Vagina (tissue), 2 donors: Measurements from ENCODE around the gene TGDS. TPM values are rescaled to one million over a fixed set of nuclear protein-coding genes. Genes with fewer than 3 reads are reported as not detected.

Experiments
- DNase-seq, 2 donors: peaks; one replicate each; pipeline ENCODE4 v3.0.0-alpha.2; 2017; ENCODE audit errors: extremely low spot score in 2 of 2
- H3K27ac ChIP-seq: fragments of 200-600 bp; sonication (generic); one replicate; pipeline ENCODE4 v1.5.1; 2019
- H3K27me3 ChIP-seq: fragments of 200-600 bp; sonication (generic); one replicate; pipeline ENCODE4 v1.5.1; 2019
- H3K36me3 ChIP-seq, 2 donors: fragments of 200-600 bp; sonication (generic); one replicate each; pipeline ENCODE4 v1.5.1; 2017 to 2019
- H3K4me1 ChIP-seq: fragments of 200-600 bp; sonication (generic); one replicate; pipeline ENCODE4 v1.5.1; 2019
- H3K4me3 ChIP-seq, 2 donors: fragments of 200-600 bp; sonication (generic); 1 replicate in 1 of 2; 2 replicates in 1 of 2; pipeline ENCODE4 v1.5.1; 2016 to 2019
- H3K9me3 ChIP-seq: fragments of 200-600 bp; sonication (generic); one replicate; pipeline ENCODE4 v1.5.1; 2019
- CTCF ChIP-seq, 3 experiments: fragments of 450-650 bp in 2 of 3; fragments of 200-600 bp in 1 of 3; sonication (generic) in 1 of 3; IDR thresholded peaks; one replicate each; pipeline ENCODE4 v1.5.1; 2017 to 2019; ENCODE audit warnings: antibody characterized with exemption in 3 of 3, mild to moderate bottlenecking in 2 of 3, moderate library complexity in 2 of 3
- POLR2A ChIP-seq, 2 donors: fragments of 450-650 bp; IDR thresholded peaks; one replicate each; pipeline ENCODE4 v1.6.1; 2017; ENCODE audit warnings: antibody characterized with exemption in 2 of 2, mild to moderate bottlenecking in 2 of 2, moderate library complexity in 2 of 2
- POLR2AphosphoS5 ChIP-seq, 2 donors: sonication (generic); formaldehyde crosslinking; IDR thresholded peaks; one replicate each; pipeline ENCODE4 v1.9.0; 2017; ENCODE audit warnings: antibody characterized with exemption in 2 of 2, mild to moderate bottlenecking in 2 of 2, low read depth in 1 of 2; ENCODE audit not compliant: insufficient read depth in 1 of 2
- intact Hi-C: fragments of 100-400 bp; cut with DNase I; formaldehyde crosslinking; loops from one replicate; pipeline ENCODE4 v1.15.1; 2023
- total RNA-seq: library from RNA; depleted of rRNA; stranded (reverse); fragments of >200 nt; gene quantifications from one replicate; pipeline ENCODE4 v1.2.3, GENCODE V29; 2016

TGDS gene
- total RNA-seq, 1 donor from 2014 or later, result 9.6 TPM

- Histone ChIP-seq H3K27ac (peak overlapping the region; percentile 71), H3K4me3 (peak overlapping the region; percentile 70 to 88), H3K36me3 (peaks cover 0 to 11% of the 10 kb centered on the region in 2 donors), H3K4me1 (peaks cover 22% of the 10 kb centered on the region), H3K9me3 (no peaks in the 10 kb centered on the region), H3K27me3 (no peaks in the 10 kb centered on the region)
- TF ChIP-seq CTCF (IDR thresholded peaks at IDR 0.05), result no peak
- TF ChIP-seq POLR2A (IDR thresholded peaks at IDR 0.05), result no peak
- no peak for TF ChIP-seq POLR2AphosphoS5 (IDR thresholded peaks at IDR 0.05; ENCODE audit: insufficient read depth in 1 of 2, low read depth in 1 of 2)
- DNase-seq, result no peak
- intact Hi-C loops, result no loop called here
These were observed 677 bp downstream of the TGDS start for GRCh38 chr13:94595001-94595949.

DNA sequence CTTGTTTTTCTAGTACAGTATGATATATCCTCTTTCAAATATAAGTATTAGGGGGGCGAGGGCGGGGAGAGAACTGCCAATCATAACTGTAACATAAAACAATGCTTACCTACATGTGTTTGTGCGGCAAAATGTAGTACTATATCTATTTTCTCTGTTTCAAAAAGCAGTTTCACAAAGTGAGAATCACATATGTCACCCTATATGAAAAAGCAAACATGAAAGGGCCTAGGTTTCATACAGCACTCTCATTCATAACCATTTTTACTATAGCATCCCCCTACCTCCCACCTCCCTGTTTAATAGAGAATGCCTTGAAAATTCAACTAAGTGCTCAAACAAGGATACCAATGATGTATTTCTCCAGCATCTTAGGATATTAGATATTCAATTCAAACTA, 5.2 kb downstream of the TGDS start:
- no peak overlapping the region for H3K27ac ChIP-seq
- H3K27me3 ChIP-seq, result no peaks in the 10 kb centered on the region
- H3K9me3 ChIP-seq, result no peaks in the 10 kb centered on the region
- H3K4me1 ChIP-seq, result peaks cover 18% of the 10 kb centered on the region
- intact Hi-C loops, result no loop called here
- TF ChIP-seq CTCF (IDR thresholded peaks at IDR 0.05) (no peak), POLR2AphosphoS5 (IDR thresholded peaks at IDR 0.05; ENCODE audit: insufficient read depth in 1 of 2, low read depth in 1 of 2) (no peak), POLR2A (IDR thresholded peaks at IDR 0.05) (no peak)
- DNase-seq, result no peak
- H3K36me3 ChIP-seq, result peaks cover 0 to 11% of the 10 kb centered on the region in 2 donors
- no peak overlapping the region for H3K4me3 ChIP-seq

- TF ChIP-seq POLR2AphosphoS5 (IDR thresholded peaks at IDR 0.05; ENCODE audit: insufficient read depth in 1 of 2, low read depth in 1 of 2) (no peak), CTCF (IDR thresholded peaks at IDR 0.05) (no peak), POLR2A (IDR thresholded peaks at IDR 0.05) (no peak)
- no peak for DNase-seq
- Histone ChIP-seq H3K9me3 (no peaks in the 10 kb centered on the region), H3K27ac (no peak overlapping the region), H3K4me1 (no peaks in the 10 kb centered on the region), H3K4me3 (no peak overlapping the region), H3K36me3 (peaks cover 0 to 11% of the 10 kb centered on the region in 2 donors), H3K27me3 (no peaks in the 10 kb centered on the region)
- intact Hi-C loops, result no loop called here
These were observed 7.4 kb downstream of the TGDS start for GRCh38 chr13:94588541-94588940.

DNA sequence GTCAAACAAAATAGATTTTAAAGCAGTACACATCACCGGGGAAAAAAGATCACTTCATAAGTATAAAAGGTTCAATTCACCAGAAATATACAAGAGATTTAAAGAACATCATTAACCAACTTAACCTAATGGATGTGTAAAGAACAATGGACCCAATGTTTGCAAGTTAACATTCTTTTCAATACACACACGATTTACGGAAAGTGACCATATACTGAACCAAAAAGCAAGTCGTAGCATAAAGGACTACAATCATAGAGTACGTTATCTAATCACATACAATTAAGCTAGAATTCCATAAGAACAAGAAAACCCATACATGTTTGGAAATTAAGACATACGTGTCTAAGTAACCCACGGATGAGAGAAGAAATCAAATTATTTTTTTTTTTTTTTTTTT, 9.6 kb downstream of the TGDS start:
- peaks cover 0 to 6% of the 10 kb centered on the region in 2 donors for H3K36me3 ChIP-seq
- intact Hi-C loops, result no loop called here
- TF ChIP-seq CTCF (IDR thresholded peaks at IDR 0.05) (no peak), POLR2A (IDR thresholded peaks at IDR 0.05) (no peak)
- H3K9me3 ChIP-seq, result no peaks in the 10 kb centered on the region
- no peak for DNase-seq
- no peak overlapping the region for H3K4me3 ChIP-seq
- no peaks in the 10 kb centered on the region for H3K4me1 ChIP-seq
- H3K27me3 ChIP-seq, result no peaks in the 10 kb centered on the region
- H3K27ac ChIP-seq, result no peak overlapping the region

GRCh38 chr13:94585543-94586101, 10.3 kb downstream of the TGDS start:
- TF ChIP-seq POLR2AphosphoS5 (IDR thresholded peaks at IDR 0.05; ENCODE audit: insufficient read depth in 1 of 2, low read depth in 1 of 2), result no peak
- Histone ChIP-seq H3K4me1 (no peaks in the 10 kb centered on the region), H3K4me3 (no peak overlapping the region), H3K36me3 (peaks cover 0 to 13% of the 10 kb centered on the region in 2 donors), H3K27me3 (no peaks in the 10 kb centered on the region), H3K9me3 (no peaks in the 10 kb centered on the region), H3K27ac (no peak overlapping the region)
- no peak for DNase-seq
- intact Hi-C loops, result no loop called here
